ENCODE results near the gene EZH1. TPM values are rescaled to one million over a fixed set of nuclear protein-coding genes. Genes with fewer than 3 reads are reported as not detected.

The EZH1 gene
- total RNA-seq, 1 donor from 2014 or later = 18.2 TPM

DNA sequence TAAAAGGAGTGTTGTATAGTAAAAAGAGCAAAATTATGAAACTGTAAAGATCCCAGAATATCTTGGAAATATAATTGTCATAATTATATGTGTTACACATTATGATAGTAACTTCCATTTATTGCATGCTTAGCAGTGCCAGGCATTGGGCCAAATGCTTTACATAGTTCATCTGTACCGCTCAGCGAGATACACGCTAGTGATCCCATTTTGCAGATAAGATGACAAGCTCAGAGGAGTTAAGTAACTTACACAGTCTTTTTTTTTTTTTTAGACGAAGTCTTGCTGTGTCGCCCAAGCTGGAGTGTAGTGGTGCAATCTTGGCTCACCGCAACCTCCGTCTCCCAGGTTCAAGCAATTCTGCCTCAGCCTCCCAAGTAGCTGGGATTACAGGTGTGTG, 6.8 kb upstream of the EZH1 start:
- TF ChIP-seq, protein P1, sequence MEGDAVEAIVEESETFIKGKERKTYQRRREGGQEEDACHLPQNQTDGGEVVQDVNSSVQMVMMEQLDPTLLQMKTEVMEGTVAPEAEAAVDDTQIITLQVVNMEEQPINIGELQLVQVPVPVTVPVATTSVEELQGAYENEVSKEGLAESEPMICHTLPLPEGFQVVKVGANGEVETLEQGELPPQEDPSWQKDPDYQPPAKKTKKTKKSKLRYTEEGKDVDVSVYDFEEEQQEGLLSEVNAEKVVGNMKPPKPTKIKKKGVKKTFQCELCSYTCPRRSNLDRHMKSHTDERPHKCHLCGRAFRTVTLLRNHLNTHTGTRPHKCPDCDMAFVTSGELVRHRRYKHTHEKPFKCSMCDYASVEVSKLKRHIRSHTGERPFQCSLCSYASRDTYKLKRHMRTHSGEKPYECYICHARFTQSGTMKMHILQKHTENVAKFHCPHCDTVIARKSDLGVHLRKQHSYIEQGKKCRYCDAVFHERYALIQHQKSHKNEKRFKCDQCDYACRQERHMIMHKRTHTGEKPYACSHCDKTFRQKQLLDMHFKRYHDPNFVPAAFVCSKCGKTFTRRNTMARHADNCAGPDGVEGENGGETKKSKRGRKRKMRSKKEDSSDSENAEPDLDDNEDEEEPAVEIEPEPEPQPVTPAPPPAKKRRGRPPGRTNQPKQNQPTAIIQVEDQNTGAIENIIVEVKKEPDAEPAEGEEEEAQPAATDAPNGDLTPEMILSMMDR (IDR thresholded peaks at IDR 0.05; ENCODE audit: insufficient read depth, low read length, severe bottlenecking) = no peak
- H3K27me3 ChIP-seq (ENCODE audit: control insufficient read depth, insufficient read depth, low read length) = peaks cover 2% of the 10 kb centered on the region
- no peak for FAIRE-seq

DNA sequence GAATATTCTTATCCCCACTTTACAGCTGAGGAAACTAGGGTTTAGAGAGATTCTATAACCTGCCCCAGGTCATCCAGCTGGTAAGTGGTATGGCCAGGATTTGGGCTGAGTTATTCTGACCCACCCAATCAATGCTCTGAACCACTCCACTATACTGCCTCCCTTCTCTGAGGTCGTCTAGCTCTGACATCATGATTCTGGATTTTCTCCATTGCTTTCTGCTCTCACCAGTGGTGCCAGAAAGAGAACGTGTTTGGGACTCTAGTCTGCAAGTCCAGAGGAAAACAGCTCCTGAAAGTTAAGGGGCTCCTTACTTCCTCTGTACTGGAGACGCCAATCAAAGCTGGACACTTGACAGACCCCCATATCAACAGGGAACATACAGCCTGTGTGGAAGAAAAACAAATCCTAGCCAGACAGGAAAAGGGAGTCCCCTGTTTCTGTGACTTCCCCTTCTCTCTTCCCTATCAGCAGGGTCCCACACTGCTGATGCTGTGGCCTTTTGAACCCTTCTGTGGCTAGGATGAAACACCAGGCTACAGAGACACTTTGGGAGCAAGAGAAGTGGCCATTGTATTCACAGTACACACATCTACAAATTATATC, 6.0 kb upstream of the EZH1 start:
- no peaks in the 10 kb centered on the region for H3K36me3 ChIP-seq (ENCODE audit: control insufficient read depth, insufficient read depth, low read length)
- H3K27me3 ChIP-seq (ENCODE audit: control insufficient read depth, insufficient read depth, low read length) = peaks cover 2% of the 10 kb centered on the region
- TF ChIP-seq, protein P1 (IDR thresholded peaks at IDR 0.05; ENCODE audit: insufficient read depth, low read length, severe bottlenecking) = no peak
- no peak for FAIRE-seq
- no peak for DNase-seq (ENCODE audit: low read depth)
- no peak overlapping the region for H3K4me3 ChIP-seq (ENCODE audit: low read depth, low read length)

More for the DNA sequence above, 6.8 kb upstream of the EZH1 start:
- no peaks in the 10 kb centered on the region for H3K36me3 ChIP-seq (ENCODE audit: control insufficient read depth, insufficient read depth, low read length)
- DNase-seq (ENCODE audit: low read depth) = no peak
- H3K4me3 ChIP-seq (ENCODE audit: low read depth, low read length) = no peak overlapping the region

DNA sequence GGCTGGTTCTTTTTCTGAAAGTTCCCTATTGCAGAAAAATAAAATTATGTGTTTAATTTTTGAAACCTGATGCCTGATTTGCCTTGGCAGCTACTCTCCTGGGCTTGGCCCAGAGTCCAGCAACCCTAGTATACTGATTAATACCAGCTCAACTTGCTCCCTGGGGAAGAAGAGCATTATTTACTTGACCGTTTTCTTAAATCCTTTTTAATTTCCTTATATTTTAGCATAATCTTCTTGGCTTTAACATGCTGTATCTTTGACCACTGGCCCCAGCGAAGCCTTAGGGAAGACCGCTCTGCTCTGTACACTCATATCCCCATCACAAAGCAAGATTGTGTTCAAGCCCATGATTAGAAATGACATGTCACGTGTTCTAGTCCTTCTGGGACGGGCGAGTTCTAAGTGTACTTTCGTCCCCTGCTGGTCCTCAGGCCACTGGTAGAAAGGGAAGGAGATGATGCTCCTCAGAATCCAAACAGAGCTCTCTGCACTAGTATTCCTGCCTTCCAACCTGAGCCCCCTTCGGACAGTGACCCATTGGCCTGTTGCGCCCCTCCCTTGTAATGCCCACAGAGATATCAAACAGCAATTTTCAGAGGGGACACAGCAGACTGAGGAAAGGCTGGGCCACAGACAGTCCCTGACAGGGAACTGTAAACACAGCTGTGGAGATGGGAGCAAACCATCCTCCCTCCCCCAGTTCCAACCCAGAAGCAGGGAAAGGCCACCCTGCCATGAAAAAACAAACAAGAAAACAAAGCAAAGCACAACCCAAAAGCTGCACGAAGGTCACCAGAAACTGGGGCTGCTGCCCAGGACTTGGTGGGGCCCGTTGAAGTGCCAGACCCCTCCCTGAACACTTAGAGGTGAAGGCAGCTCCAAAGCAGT, 4.3 kb upstream of the EZH1 start:
- FAIRE-seq = no peak
- no peaks in the 10 kb centered on the region for H3K36me3 ChIP-seq (ENCODE audit: control insufficient read depth, insufficient read depth, low read length)
- TF ChIP-seq, protein P1 (IDR thresholded peaks at IDR 0.05; ENCODE audit: insufficient read depth, low read length, severe bottlenecking) = no peak
- peaks cover 2% of the 10 kb centered on the region for H3K27me3 ChIP-seq (ENCODE audit: control insufficient read depth, insufficient read depth, low read length)
- no peak for DNase-seq (ENCODE audit: low read depth)
- H3K4me3 ChIP-seq (ENCODE audit: low read depth, low read length) = no peak overlapping the region

DNA sequence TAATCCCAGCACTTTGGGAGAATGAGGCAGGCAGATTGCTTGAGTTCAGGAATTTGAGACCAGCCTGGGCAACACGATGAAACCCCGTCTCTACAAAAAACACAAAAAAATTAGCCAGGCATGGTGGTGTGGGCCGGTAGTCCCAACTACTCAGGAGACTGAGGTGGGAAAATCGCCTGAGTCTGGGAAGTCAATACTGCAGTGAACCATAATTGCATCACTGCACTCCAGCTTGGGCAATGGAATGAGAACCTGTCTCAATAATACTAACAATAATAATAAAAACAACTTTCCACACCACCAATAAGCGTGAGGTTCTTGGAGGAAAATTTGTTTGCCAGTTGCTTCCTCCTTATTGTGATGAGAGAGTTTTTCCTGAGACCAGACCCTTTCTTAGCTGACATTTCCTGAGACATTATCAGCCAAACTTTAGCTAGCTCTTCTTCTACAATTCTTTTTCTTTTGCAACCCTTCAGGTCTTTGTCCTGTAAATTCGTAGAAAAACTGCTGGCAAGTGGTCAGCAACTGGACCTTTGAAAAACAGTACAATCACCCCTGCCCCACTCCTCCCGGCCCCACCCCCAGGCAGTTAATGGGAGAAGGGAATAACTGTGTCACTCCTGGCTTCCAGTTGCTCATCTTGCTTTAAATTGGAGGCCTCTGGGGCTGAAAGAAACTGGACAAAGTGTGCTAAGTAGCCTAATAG, 3.5 kb upstream of the EZH1 start:
- H3K27me3 ChIP-seq (ENCODE audit: control insufficient read depth, insufficient read depth, low read length) = peaks cover 2% of the 10 kb centered on the region
- H3K36me3 ChIP-seq (ENCODE audit: control insufficient read depth, insufficient read depth, low read length) = no peaks in the 10 kb centered on the region
- TF ChIP-seq, protein P1 (IDR thresholded peaks at IDR 0.05; ENCODE audit: insufficient read depth, low read length, severe bottlenecking) = no peak
- FAIRE-seq (no peak), DNase-seq (ENCODE audit: low read depth) (no peak)
- H3K4me3 ChIP-seq (ENCODE audit: low read depth, low read length) = no peak overlapping the region

DNA sequence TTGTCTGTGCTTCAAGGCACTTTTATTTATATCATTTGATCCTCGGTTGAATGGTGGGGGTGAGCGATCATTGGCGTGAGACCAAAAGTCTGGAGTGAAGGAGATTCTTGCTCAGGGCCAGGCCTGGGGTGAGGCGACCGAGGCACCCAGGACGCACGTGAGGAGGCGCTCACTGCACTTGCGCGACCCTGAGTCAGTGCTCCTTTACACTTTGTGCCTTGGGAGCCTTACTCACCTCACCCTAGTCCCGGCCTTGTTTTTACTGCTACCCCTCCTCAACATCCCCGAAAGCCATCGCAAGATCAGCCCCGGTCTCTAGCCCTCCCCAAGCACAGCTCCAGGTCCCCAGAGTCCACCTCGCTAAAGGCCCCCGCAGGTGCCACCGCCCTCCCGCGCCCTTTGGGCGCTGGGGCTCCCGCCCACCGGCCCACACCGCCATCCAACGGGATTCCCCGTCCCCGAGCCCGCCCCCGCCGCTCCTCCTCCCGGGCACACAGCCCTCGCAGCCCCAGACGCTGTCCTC, 496 bp downstream of the EZH1 start:
- FAIRE-seq (no peak), DNase-seq (ENCODE audit: low read depth) (peak; percentile 47)
- H3K4me3 ChIP-seq (ENCODE audit: low read depth, low read length) = peak overlapping the region; percentile 86
- H3K36me3 ChIP-seq (ENCODE audit: control insufficient read depth, insufficient read depth, low read length) = no peaks in the 10 kb centered on the region
- TF ChIP-seq, protein P1 (IDR thresholded peaks at IDR 0.05; ENCODE audit: insufficient read depth, low read length, severe bottlenecking) = peak; percentile 5
- H3K27me3 ChIP-seq (ENCODE audit: control insufficient read depth, insufficient read depth, low read length) = no peaks in the 10 kb centered on the region
